ENCODE results near the gene ELL. TPM values are rescaled to one million over a fixed set of nuclear protein-coding genes. Genes with fewer than 3 reads are reported as not detected.
"Not testable (repeated sequence)": the region's sequence is repeated elsewhere in the genome, so short reads cannot be mapped to it uniquely, and the experiment has no call there.

The ELL gene
- 9.0 and 10.3 TPM in 2 replicates for total RNA-seq (2014; rRNA removed; shearing (Covaris generic))

GRCh38 chr19:18521692-18522123, at the start of gene ELL:
Gene ELL (minus strand): TSS chr19:18522070. CDS start chr19:18522055, 15 bp downstream.
- DNase-seq (ENCODE audit: low spot score): no peak

GRCh38 chr19:18568367-18568766, 46.5 kb upstream of the ELL start:
- DNase-seq (ENCODE audit: low spot score): no peak

GRCh38 chr19:18566953-18567352, 45.1 kb upstream of the ELL start:
- no peak for DNase-seq (ENCODE audit: low spot score)

GRCh38 chr19:18562086-18562485, 40.2 kb upstream of the ELL start:
- no peak for DNase-seq (ENCODE audit: low spot score)

GRCh38 chr19:18559685-18560084, 37.8 kb upstream of the ELL start:
- DNase-seq (ENCODE audit: low spot score): no peak

GRCh38 chr19:18558604-18559003, 36.7 kb upstream of the ELL start:
- no peak for DNase-seq (ENCODE audit: low spot score)

GRCh38 chr19:18558202-18558555, 36.3 kb upstream of the ELL start:
- no peak for DNase-seq (ENCODE audit: low spot score)

GRCh38 chr19:18557411-18558201, 35.7 kb upstream of the ELL start, which contains the start of gene KXD1:
Gene KXD1 (plus strand): TSS chr19:18557870. CDS start chr19:18562057, 4,187 bp downstream.
- peak; percentile 99 for DNase-seq (ENCODE audit: low spot score)

GRCh38 chr19:18551631-18552030, 29.8 kb upstream of the ELL start:
- no peak for DNase-seq (ENCODE audit: low spot score)

- DNase-seq (ENCODE audit: low spot score): peak; percentile 72
Measured at GRCh38 chr19:18543814-18544475, 22.1 kb upstream of the ELL start.

GRCh38 chr19:18542941-18543813, 21.3 kb upstream of the ELL start, which contains the start of gene FKBP8:
Gene FKBP8 (minus strand): TSS chr19:18543573. CDS start chr19:18541970, 1,603 bp downstream.
- peak; percentile 76 for DNase-seq (ENCODE audit: low spot score)

- DNase-seq (ENCODE audit: low spot score): no peak
Measured at GRCh38 chr19:18541992-18542940, 20.4 kb upstream of the ELL start.

- no peak for DNase-seq (ENCODE audit: low spot score)
Measured at GRCh38 chr19:18541258-18541991, 19.6 kb upstream of the ELL start.

- DNase-seq (ENCODE audit: low spot score): not testable (repeated sequence)
Measured at GRCh38 chr19:18540200-18540599, 18.3 kb upstream of the ELL start.

- no peak for DNase-seq (ENCODE audit: low spot score)
Measured at GRCh38 chr19:18539372-18539771, 17.5 kb upstream of the ELL start.

GRCh38 chr19:18538115-18538514, 16.2 kb upstream of the ELL start:
- DNase-seq (ENCODE audit: low spot score): no peak

GRCh38 chr19:18537431-18537830, 15.6 kb upstream of the ELL start:
- DNase-seq (ENCODE audit: low spot score): no peak

- DNase-seq (ENCODE audit: low spot score): no peak
Measured at GRCh38 chr19:18536475-18536874, 14.6 kb upstream of the ELL start.

- no peak for DNase-seq (ENCODE audit: low spot score)
Measured at GRCh38 chr19:18533058-18533457, 11.2 kb upstream of the ELL start.

All from A172 (cell line).